ENCODE results near the gene GIMAP1.

GIMAP1 gene

GRCh38 chr7:150738092-150738491 is 21.7 kb downstream of the GIMAP1 start:
- no peak for TF ChIP-seq FOXM1 (IDR thresholded peaks at IDR 0.05; ENCODE audit: borderline replicate concordance, low read depth)
- TF ChIP-seq CEBPB (IDR thresholded peaks at IDR 0.05): no peak
- no peak for TF ChIP-seq EP300 (IDR thresholded peaks at IDR 0.05; ENCODE audit: borderline replicate concordance)
- TF ChIP-seq TCF12 (IDR thresholded peaks at IDR 0.05; ENCODE audit: low read depth): no peak
- TF ChIP-seq MAX (IDR thresholded peaks at IDR 0.05): no peak
- no peak for TF ChIP-seq CREB1 (IDR thresholded peaks at IDR 0.05; ENCODE audit: low read depth)
- TF ChIP-seq TEAD4 (IDR thresholded peaks at IDR 0.05): no peak
- no peak for TF ChIP-seq USF1 (IDR thresholded peaks at IDR 0.05)
- no peak for TF ChIP-seq EGR1 (IDR thresholded peaks at IDR 0.05)
- no peak for TF ChIP-seq REST (IDR thresholded peaks at IDR 0.05; ENCODE audit: low read depth)
- no peak for TF ChIP-seq RAD21 (IDR thresholded peaks at IDR 0.05; ENCODE audit: low read depth)
- no peak for TF ChIP-seq NFIC (IDR thresholded peaks at IDR 0.05)
- TF ChIP-seq TAF1 (IDR thresholded peaks at IDR 0.05; ENCODE audit: low read depth): no peak
- no peak for TF ChIP-seq YY1 (IDR thresholded peaks at IDR 0.05; ENCODE audit: low read depth)
- TF ChIP-seq ZBTB7A (IDR thresholded peaks at IDR 0.05; ENCODE audit: low read depth): no peak

DNA sequence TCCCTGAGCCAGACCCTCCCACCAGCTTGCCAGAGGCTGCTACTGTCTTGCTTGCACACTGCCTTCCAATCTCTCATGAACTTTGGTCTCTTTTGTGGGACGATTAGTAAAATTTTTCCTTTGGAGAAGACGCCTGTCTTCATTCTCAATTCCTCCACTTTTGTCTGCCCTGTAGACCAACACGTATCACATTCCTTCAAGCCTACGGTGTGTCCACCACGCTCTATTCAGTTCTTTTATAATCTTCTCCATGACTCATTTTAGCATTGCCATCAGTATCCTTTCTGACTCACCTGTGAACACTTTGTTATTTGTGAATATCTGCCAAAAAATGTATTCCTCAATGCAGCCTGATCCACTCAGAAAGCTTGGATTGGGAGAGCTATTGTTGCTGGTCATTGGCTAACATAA is 22.2 kb downstream of the GIMAP1 start:
- no peak for TF ChIP-seq FOXM1 (IDR thresholded peaks at IDR 0.05; ENCODE audit: borderline replicate concordance, low read depth)
- no peak for TF ChIP-seq ZBTB7A (IDR thresholded peaks at IDR 0.05; ENCODE audit: low read depth)
- no peak for TF ChIP-seq YY1 (IDR thresholded peaks at IDR 0.05; ENCODE audit: low read depth)
- no peak for TF ChIP-seq CREB1 (IDR thresholded peaks at IDR 0.05; ENCODE audit: low read depth)
- no peak for TF ChIP-seq TEAD4 (IDR thresholded peaks at IDR 0.05)
- TF ChIP-seq USF1 (IDR thresholded peaks at IDR 0.05): no peak
- no peak for TF ChIP-seq TAF1 (IDR thresholded peaks at IDR 0.05; ENCODE audit: low read depth)
- no peak for TF ChIP-seq EGR1 (IDR thresholded peaks at IDR 0.05)

DNA sequence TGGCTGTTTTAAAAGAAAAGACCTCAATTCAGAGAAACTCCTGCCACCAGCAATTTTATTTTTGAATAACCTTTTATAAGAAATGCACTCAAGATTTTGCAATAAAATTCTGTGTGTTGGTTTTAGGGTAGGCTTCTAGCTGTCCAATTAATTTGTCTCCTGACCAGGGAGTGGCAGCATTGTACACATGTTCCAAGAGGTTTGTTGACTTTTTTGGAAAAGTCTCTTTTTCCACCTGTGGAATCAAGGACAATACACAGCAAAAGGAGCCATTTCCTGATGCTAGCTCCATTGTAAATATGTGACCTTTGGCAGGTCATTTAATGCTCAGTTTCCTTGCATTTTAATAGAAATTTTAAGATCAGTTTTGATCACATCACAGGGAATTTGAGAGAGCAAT is 22.6 kb downstream of the GIMAP1 start:
- TF ChIP-seq EGR1 (IDR thresholded peaks at IDR 0.05): no peak
- TF ChIP-seq TAF1 (IDR thresholded peaks at IDR 0.05; ENCODE audit: low read depth): no peak
- TF ChIP-seq NFIC (IDR thresholded peaks at IDR 0.05): no peak
- TF ChIP-seq ZBTB7A (IDR thresholded peaks at IDR 0.05; ENCODE audit: low read depth): no peak
- no peak for TF ChIP-seq EP300 (IDR thresholded peaks at IDR 0.05; ENCODE audit: borderline replicate concordance)
- TF ChIP-seq REST (IDR thresholded peaks at IDR 0.05; ENCODE audit: low read depth): no peak
- no peak for TF ChIP-seq MAX (IDR thresholded peaks at IDR 0.05)
- no peak for TF ChIP-seq TEAD4 (IDR thresholded peaks at IDR 0.05)
- no peak for TF ChIP-seq CREB1 (IDR thresholded peaks at IDR 0.05; ENCODE audit: low read depth)
- no peak for TF ChIP-seq YY1 (IDR thresholded peaks at IDR 0.05; ENCODE audit: low read depth)
- TF ChIP-seq TCF12 (IDR thresholded peaks at IDR 0.05; ENCODE audit: low read depth): no peak
- TF ChIP-seq FOXM1 (IDR thresholded peaks at IDR 0.05; ENCODE audit: borderline replicate concordance, low read depth): no peak
- TF ChIP-seq CEBPB (IDR thresholded peaks at IDR 0.05): no peak
- no peak for TF ChIP-seq USF1 (IDR thresholded peaks at IDR 0.05)

DNA sequence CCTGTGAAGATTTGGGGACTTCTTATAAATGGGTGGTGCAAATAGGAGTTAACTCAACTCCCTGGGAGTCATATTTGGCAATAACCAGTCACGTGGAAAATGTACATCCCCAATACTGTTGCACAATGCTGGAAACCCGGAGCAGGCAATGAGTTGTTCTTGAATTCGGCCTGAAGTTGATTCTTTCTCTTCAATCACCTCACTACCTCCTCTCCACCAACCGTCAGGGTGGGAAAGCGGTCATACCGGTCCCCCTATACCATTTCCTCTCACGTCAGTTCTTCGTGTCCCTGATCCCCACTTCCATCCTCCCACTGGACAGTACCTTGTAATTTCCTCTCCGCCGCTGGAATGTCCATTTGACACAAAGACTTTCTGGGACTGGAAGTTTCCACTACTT is 23.6 kb downstream of the GIMAP1 start:
- TF ChIP-seq TEAD4 (IDR thresholded peaks at IDR 0.05): no peak
- TF ChIP-seq CREB1 (IDR thresholded peaks at IDR 0.05; ENCODE audit: low read depth): no peak
- TF ChIP-seq NFIC (IDR thresholded peaks at IDR 0.05): no peak

- TF ChIP-seq MAX (IDR thresholded peaks at IDR 0.05): no peak
- no peak for TF ChIP-seq REST (IDR thresholded peaks at IDR 0.05; ENCODE audit: low read depth)
- no peak for TF ChIP-seq CEBPB (IDR thresholded peaks at IDR 0.05)
- TF ChIP-seq NFIC (IDR thresholded peaks at IDR 0.05): no peak
- no peak for TF ChIP-seq USF1 (IDR thresholded peaks at IDR 0.05)
- no peak for TF ChIP-seq TCF12 (IDR thresholded peaks at IDR 0.05; ENCODE audit: low read depth)
- no peak for TF ChIP-seq YY1 (IDR thresholded peaks at IDR 0.05; ENCODE audit: low read depth)
- no peak for TF ChIP-seq TEAD4 (IDR thresholded peaks at IDR 0.05)
- TF ChIP-seq EGR1 (IDR thresholded peaks at IDR 0.05): no peak
- no peak for TF ChIP-seq FOXM1 (IDR thresholded peaks at IDR 0.05; ENCODE audit: borderline replicate concordance, low read depth)
- TF ChIP-seq TAF1 (IDR thresholded peaks at IDR 0.05; ENCODE audit: low read depth): no peak
- no peak for TF ChIP-seq ZBTB7A (IDR thresholded peaks at IDR 0.05; ENCODE audit: low read depth)
- TF ChIP-seq EP300 (IDR thresholded peaks at IDR 0.05; ENCODE audit: borderline replicate concordance): no peak
- TF ChIP-seq CREB1 (IDR thresholded peaks at IDR 0.05; ENCODE audit: low read depth): no peak
- no peak for TF ChIP-seq RAD21 (IDR thresholded peaks at IDR 0.05; ENCODE audit: low read depth)
Measured at GRCh38 chr7:150742286-150742968, 26.0 kb downstream of the GIMAP1 start.
